ENCODE data around the gene TCL1B.

- TF ChIP-seq CTCF (IDR thresholded peaks at IDR 0.05) = no peak
- TF ChIP-seq EP300 (IDR thresholded peaks at IDR 0.05) = no peak
- no peak for TF ChIP-seq POLR2A (IDR thresholded peaks at IDR 0.05)
These were observed 55.6 kb downstream of the TCL1B start for GRCh38 chr14:95741781-95742180.
